Loucy (cell line): ENCODE measurements around the gene MEF2C.

Experiments used
- CTCF ChIP-seq: fragments of 200-600 bp; sonication (generic); conservative IDR thresholded peaks from 2 replicates; pipeline ENCODE4 v1.5.1; 2014; ENCODE audit warnings: mild to moderate bottlenecking, antibody characterized with exemption, low read length
- EZH2phosphoT487 ChIP-seq: fragments of 200-600 bp; IDR thresholded peaks from 2 replicates; pipeline ENCODE4 v1.6.1; 2018; ENCODE audit warnings: antibody characterized with exemption, mild to moderate bottlenecking, moderate library complexity, borderline replicate concordance

GRCh38 chr5:88740604-88741185, 142.3 kb downstream of the MEF2C start:
- TF ChIP-seq CTCF (no peak), EZH2phosphoT487 (no peak)
